GM19025 (cell line): ENCODE data around the gene C19orf25.

Experiments used
- ATAC-seq: cut with Tn5 transposase; IDR thresholded peaks from one replicate; pipeline ENCODE4 v1.9.1; 2021; ENCODE audit warnings: mild to moderate bottlenecking, low read depth, moderate library complexity; ENCODE audit not compliant: unreplicated experiment

C19orf25 gene

GRCh38 chr19:1467490-1468273 is 11.3 kb downstream of the C19orf25 start:
- no peak for ATAC-seq

DNA sequence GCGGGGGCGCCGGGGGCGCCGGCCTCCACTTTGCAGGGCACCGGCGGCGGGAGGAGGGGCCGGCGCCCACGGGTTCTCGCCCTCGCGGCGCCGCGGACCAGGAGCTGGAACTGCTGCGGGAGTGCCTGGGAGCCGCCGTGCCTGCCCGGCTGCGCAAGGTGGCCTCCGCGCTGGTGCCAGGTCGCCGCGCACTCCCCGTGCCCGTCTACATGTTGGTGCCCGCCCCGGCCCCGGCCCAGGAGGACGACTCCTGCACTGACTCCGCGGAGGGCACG is 11.9 kb downstream of the C19orf25 start:
- no peak for ATAC-seq

GRCh38 chr19:1466461-1467214 is 12.4 kb downstream of the C19orf25 start:
- ATAC-seq = no peak

GRCh38 chr19:1466018-1466460 is 13.0 kb downstream of the C19orf25 start:
- ATAC-seq = no peak

- no peak for ATAC-seq
Observed at GRCh38 chr19:1465191-1466016, 13.6 kb downstream of the C19orf25 start.

- no peak for ATAC-seq
Observed at GRCh38 chr19:1461862-1462261, 17.2 kb downstream of the C19orf25 start.

DNA sequence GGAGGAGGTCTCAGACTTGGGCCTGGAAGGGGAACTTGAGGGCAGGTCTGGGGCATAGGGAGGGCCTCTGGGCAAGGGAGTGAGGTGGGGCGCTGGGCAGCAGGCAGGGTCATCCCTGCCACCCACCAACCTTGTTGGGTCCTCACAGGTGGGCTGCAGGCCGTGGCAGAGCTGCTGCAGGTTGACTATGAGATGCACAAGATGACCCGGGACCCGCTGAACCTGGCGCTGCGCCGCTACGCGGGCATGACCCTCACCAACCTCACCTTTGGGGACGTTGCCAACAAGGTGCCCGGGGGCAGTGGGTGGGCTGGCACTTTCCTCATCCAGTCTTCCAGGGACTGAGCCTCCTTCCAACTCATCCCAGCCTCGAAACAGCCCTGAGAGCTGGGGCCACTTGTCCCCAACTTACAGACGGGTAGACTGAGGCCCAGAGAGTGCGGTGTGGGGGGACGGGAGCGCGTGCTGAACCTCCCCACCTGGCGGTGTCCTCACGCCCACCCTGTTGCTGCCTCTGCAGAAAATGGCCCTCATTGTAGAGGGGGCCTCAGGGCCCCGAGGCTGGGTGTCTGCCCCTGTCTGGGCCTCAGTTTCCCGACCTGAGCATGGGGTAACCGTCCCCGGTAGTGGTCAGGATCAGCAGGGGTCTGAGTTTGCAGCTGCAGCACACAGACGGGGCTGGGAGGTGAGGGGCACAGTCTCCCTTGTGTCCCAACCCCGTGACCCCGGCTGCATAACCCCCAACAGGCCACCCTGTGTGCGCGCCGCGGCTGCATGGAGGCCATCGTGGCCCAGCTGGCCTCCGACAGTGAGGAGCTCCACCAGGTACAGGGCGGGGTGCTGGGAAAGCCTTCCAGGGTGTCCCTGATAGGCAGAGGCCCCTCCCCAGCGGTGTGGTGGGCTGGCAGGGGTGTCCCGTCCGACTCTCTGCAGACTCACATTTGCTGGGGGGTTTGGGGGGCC is 18.7 kb downstream of the C19orf25 start:
- no peak for ATAC-seq

- no peak for ATAC-seq
Observed at GRCh38 chr19:1459479-1459878, 19.5 kb downstream of the C19orf25 start.

GRCh38 chr19:1457892-1458291 is 21.1 kb downstream of the C19orf25 start:
- no peak for ATAC-seq

DNA sequence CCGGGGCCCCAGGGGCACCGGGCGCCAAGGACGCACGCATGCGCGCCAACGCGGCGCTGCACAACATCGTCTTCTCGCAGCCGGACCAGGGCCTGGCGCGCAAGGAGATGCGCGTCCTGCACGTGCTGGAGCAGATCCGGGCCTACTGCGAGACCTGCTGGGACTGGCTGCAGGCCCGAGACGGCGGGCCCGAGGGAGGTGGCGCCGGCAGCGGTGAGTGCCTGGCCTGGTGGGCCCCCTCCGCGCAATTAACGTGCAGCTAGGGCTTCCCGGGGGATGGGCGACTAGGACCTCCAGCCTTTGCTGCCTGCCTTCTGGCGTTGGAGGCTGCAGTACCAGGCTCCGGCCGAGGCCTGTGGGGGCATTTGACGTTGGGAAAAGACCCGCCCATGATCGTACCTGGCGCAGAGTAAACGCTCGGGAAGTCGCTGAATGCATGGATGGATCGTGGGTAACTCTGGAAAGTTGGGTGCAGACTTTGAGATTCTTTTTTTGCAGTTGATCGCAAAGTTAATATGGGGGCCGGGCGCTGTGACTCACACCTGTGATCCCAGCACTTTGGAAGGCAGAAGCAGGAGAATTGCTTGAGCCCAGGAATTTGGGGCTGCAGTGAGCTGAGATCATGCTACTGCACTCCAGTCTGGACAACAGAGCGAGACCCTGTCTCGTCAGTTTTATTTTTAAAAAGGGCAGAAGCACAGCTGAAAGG is 21.8 kb downstream of the C19orf25 start:
- ATAC-seq = no peak

DNA sequence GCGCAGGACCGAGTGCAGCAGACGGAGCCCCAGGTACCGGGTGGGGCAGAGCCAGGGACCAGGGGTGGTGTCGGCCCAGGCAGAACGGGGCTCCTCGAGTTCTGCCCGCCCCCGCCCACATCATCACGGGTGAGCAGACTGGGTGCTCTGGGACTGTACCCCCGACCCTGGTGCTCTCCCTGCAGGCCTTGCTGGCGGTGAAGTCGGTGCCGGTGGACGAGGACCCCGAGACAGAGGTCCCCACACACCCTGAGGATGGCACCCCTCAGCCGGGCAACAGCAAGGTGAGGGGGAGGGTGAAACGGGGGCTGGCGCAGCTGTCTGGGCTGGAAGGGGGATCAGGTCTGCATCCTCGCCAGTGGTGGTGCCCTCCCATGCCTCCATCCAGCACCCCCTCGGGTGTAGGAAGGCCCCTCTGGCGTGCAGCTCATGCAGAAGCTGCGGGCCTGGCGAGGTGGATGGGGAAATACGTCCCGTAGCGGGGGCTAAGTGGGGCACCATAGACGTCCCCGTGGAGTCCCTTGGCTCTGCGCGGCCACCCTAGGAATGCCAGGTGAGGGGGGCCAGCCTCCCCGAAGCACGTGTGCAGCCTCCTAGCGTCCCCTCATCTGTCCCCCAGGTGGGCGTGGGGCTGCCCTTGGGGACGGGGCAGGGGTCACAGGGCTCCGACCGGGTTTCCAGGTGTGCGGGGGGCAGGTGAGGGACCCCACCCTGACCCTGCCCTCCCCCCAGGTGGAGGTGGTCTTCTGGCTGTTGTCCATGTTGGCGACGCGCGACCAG is 22.7 kb downstream of the C19orf25 start:
- no peak for ATAC-seq

GRCh38 chr19:1455336-1456120 is 23.5 kb downstream of the C19orf25 start:
- ATAC-seq = no peak

DNA sequence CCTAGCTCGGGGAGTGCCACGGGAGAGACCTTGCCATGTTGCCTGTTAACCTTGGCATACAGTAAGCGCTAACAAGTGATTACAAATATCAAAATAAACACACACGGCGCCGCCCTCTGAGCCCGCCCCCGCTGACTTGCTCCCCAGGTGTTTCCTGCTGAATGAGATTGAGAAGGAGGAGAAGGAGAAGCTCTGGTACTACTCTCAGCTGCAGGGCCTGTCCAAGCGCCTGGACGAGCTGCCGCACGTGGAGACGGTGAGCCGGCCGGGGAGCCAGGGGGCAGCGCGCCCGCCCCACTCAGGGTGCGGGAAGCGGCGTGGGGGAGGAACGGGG is 24.0 kb downstream of the C19orf25 start:
- ATAC-seq = no peak

DNA sequence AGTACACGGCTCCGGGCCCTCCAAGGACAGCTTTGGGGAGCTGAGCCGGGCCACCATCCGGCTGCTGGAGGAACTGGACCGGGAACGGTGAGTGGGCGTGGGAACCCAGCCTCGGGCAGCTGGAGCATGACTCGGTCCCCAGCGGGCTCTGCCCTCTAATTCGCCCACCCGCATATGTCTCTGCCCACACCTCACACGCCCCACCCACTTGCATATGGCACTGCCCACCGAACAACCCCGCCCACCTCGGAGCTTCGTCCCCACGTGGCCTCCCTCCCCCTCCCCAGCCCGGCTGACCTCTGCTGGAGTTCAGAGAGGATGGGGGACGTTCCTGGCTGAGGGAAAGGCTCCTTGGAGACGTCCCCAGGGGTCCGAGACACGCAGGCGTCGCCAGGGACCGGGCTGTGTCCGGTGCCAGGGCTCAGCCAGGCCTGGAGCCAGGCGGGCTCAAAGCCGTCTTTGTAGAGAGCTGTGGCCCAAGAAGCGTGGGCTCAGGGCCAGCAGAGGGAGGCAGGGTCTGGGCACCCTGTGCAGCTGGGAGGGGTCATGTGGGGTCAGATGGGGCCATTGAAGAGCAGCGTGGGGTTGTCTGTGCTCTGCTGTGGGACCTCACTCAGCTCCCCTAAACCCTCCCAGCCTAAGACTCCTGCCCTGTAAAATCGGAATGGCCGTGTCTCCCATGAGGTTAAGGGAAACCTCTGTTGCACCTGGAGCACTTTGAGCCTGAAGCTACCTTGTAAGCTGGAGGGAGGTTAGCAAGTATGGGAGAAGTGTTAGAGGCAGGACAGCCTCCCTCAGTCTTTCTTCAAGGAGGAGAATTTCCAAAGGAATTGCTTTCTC is 25.3 kb downstream of the C19orf25 start:
- no peak for ATAC-seq

DNA sequence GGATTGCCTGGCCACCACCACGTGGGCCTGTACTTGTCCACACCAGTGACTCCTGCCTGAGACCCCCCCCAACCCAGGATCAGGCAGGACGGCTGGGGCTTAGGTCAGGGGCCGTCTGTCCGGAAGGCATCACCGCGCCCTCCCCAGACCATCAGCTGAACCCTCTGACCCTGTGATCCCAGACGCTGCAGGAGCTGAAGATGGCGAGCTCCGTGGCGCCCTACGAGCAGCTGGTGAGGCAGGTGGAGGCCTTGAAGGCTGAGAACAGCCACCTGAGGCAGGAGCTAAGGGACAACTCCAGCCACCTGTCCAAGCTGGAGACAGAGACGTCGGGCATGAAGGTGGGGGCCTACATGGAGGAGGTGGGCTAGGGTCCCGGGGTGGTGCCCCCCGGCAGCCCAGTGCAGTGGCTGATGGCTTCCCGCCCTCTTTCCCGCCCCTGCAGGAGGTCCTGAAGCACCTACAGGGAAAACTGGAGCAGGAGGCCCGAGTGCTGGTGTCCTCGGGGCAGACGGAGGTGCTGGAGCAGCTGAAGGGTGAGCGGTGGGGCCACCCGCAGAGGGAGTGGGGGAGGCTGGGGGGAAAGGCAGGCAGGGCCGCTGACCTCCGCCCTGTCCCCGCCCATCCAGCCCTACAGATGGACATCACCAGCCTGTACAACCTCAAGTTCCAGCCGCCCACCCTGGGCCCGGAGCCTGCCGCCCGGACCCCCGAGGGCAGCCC is 26.1 kb downstream of the C19orf25 start:
- no peak for ATAC-seq

DNA sequence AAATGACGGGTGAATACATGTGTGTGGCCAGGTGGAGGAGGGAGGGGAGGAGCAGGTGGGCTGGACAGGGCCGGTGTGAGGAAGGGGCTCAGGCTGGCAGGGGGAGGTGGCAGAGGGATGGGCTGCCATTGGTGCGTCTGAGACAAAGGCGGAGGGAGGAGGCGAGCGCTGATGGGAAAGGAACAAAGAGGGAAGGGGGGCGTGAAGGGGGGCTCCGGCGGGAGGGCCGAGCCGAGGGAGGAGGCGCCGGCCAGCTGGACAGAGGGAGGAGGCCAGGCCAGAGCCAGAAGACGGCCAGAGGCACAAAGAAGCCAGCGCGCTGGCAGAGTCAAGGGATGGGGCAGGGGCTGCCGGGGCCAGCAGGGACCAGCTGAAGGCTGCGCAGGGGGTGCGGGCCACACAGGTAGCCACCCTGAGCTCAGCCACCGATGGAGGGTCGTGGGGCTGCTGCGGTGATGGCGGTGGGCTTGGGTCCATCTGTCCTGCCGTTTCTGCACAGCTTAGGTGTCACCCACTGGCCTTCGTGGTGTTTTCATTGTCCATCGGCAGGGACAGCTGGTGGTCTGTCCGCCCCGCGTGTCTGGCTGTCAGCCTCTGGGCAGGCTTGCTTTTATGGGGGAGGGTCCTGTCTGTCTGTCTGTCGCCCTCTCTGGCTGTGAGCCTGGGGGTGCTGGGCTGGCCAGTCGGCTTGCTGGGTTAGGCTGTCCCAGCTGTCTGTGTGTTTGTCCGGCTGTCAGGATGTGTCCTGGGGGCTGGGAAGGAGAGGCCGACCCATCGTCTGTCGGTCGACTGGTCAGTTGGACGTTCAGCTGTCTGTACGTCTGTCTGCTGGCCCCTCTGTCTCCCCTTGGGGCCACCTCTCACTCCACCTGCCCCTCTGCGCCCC is 26.9 kb downstream of the C19orf25 start:
- ATAC-seq = no peak
